ENCODE data around the gene POC1B. TPM values are rescaled to one million over a fixed set of nuclear protein-coding genes. Genes with fewer than 3 reads are reported as not detected.
A peak's percentile ranks its signal among the peaks of the same experiment; 100 is the strongest.

The POC1B gene
- total RNA-seq, 1 donor from 2014 or later = 15.8 TPM

DNA sequence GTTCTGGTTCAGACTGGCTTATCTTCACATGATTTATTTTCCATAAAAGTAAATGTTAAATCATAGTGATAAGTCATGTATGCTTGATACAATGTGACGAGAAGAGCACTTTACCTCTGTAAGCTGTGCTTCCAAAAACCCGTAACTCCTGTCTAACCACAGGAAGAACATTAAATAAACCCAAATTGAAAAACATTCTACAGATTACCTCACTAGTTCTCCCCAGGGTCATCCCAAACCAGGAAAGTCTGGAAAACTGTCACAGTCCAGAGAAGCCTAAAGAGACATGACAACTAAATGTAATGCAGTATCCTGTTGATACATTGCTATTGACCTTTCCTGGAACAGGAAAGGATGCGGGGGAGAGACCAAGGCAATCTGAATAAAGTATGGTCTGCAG is 141.0 kb downstream of the POC1B start:
- ATAC-seq (no peak), DNase-seq (no peak)
- peak overlapping the region; percentile 55 for H3K27ac ChIP-seq
- no peaks in the 10 kb centered on the region for H3K36me3 ChIP-seq
- H3K27me3 ChIP-seq = no peaks in the 10 kb centered on the region
- intact Hi-C loops (cut with DNase I) = no loop called here
- TF ChIP-seq, protein P1, sequence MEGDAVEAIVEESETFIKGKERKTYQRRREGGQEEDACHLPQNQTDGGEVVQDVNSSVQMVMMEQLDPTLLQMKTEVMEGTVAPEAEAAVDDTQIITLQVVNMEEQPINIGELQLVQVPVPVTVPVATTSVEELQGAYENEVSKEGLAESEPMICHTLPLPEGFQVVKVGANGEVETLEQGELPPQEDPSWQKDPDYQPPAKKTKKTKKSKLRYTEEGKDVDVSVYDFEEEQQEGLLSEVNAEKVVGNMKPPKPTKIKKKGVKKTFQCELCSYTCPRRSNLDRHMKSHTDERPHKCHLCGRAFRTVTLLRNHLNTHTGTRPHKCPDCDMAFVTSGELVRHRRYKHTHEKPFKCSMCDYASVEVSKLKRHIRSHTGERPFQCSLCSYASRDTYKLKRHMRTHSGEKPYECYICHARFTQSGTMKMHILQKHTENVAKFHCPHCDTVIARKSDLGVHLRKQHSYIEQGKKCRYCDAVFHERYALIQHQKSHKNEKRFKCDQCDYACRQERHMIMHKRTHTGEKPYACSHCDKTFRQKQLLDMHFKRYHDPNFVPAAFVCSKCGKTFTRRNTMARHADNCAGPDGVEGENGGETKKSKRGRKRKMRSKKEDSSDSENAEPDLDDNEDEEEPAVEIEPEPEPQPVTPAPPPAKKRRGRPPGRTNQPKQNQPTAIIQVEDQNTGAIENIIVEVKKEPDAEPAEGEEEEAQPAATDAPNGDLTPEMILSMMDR (IDR thresholded peaks at IDR 0.05) = no peak
- H3K4me3 ChIP-seq = no peak overlapping the region
- H3K4me1 ChIP-seq = peaks cover 40% of the 10 kb centered on the region
- no peaks in the 10 kb centered on the region for H3K9me3 ChIP-seq

DNA sequence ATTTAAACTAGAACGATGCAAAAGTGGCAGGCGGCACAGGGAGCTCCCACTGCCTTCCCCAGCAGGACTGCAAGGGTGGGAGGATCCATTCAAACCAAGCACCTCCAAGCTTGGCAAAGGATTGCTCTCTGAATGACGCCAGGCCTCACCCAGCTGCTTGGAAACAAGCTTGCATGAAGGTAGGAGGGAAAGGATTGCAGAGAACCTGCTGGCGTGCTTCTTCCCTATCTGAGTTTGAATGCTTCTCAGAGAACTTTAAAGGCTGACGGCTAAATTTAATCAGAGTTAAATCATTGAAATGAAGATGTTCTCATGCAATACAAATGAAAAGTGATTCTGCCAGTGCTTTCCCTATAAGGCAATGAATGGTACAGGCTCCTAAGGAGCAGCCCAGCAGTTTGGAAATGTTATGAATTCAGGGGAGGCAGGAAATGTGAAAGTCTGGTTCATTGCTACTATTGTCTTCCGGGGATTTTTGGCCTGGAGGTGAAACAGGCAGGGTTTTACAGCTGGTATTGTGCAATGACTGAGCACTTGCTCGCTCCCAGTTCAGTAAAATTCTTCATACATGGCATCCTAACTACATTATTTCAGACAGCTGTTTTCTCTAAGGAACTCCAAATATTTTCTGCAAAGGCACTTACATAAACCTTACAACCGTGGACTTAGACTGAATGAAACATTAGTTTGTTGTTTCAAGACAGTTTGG is 141.6 kb downstream of the POC1B start:
- intact Hi-C loops (cut with DNase I) = no loop called here
- no peaks in the 10 kb centered on the region for H3K36me3 ChIP-seq
- H3K9me3 ChIP-seq = no peaks in the 10 kb centered on the region
- no peak overlapping the region for H3K4me3 ChIP-seq
- DNase-seq = no peak
- TF ChIP-seq, protein P1 (IDR thresholded peaks at IDR 0.05) = no peak
- H3K4me1 ChIP-seq = peaks cover 34% of the 10 kb centered on the region
- H3K27me3 ChIP-seq = no peaks in the 10 kb centered on the region
- ATAC-seq = peak; percentile 79
- peak overlapping the region; percentile 55 for H3K27ac ChIP-seq

DNA sequence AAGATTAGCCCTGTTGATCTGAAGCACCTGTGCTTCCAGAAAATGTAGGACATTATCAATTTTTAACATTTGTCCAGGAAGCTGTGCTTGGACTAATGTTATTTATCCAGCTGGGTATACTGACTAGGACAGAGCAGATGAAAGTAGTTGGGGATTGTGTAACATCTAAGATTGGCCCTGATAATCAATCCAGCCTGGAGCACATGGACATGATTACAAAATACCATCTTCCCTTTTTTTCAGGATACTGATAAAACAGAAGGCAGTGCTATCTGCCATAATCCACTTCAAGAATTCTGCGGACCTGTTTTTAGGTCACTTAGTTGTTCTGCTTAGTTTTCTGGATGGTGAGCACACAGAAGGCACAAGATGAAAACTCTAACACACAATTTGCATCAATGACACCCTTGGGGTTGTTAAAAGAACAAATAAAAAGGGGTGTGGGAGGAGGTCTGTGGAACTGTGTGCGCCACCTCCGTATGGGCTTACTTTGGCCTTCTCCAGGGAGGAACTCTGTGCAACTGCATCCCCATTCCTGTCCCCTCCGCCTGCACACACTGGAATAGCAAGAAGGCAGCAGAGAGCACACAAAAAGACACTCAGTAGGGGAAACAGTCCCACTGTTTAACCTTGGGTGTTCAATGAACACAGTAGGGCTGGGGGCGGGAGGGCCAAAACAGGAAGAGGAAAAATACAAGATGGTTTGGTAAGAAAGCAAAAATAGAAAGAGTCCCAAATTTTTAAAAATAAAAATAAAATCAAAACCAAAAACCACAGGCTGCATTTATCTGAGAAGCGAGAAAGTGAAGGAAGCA is 142.4 kb downstream of the POC1B start:
- H3K9me3 ChIP-seq = no peaks in the 10 kb centered on the region
- H3K4me3 ChIP-seq = no peak overlapping the region
- ATAC-seq (peak; percentile 38), DNase-seq (no peak)
- H3K27ac ChIP-seq = peak overlapping the region; percentile 55
- peaks cover 30% of the 10 kb centered on the region for H3K4me1 ChIP-seq
- H3K36me3 ChIP-seq = no peaks in the 10 kb centered on the region
- no peaks in the 10 kb centered on the region for H3K27me3 ChIP-seq
- TF ChIP-seq, protein P1 (IDR thresholded peaks at IDR 0.05) = no peak
- intact Hi-C loops (cut with DNase I) = no loop called here

DNA sequence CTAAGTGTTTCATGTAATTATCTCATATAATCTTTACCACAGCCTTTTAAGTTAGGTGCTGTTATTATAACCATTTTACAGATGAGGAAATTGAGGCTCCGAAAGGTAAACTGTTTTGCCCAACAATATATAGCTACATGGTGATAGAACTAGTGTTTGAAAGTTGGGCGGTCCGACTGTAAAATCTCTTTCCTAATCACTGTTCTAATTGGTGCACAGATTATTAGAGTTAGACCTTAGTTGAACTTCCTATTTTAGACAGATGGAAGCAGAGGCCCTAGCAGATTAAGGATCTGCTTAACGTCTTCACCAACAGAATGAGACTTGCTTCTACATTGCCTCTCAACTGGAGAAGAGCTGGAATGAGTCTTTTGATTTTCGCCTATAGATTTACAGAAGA is 143.5 kb downstream of the POC1B start:
- H3K27ac ChIP-seq = no peak overlapping the region
- no peak for DNase-seq
- peaks cover 30% of the 10 kb centered on the region for H3K4me1 ChIP-seq
- no peaks in the 10 kb centered on the region for H3K9me3 ChIP-seq
- H3K4me3 ChIP-seq = no peak overlapping the region
- peak; percentile 39 for ATAC-seq
- intact Hi-C loops (cut with DNase I) = no loop called here
- H3K27me3 ChIP-seq = no peaks in the 10 kb centered on the region
- H3K36me3 ChIP-seq = no peaks in the 10 kb centered on the region
- TF ChIP-seq, protein P1 (IDR thresholded peaks at IDR 0.05) = no peak

DNA sequence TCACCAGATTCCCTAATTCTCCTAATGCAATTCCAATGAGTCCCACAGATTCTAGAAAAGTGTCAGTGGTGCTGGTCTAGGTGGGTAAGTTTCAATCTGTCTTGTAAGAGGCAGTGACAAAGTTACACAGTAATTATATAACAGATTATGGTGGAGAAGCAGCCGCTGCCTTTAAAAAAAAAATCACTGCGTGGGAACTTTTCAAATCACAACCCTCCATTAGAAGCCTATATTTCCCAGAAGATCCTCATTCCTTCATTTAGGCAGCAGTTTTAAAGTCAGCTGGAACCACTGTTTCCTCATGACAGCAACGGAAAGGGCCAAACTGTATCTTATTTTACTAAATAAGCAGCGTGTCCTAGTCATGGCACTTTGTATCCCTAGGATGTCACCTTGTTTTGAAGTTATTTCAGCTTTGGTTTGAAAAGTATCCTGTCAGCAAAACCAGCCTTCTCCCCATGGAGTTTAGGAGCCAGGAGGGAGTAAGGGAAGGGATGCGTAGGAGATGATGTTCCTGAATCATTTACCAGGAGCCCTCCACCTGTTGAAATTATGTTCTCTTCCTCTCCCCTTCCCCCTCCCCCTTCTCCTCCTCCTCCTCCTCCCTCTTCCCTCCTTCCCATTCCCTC is 145.9 kb downstream of the POC1B start:
- Histone ChIP-seq H3K4me1 (peaks cover 31% of the 10 kb centered on the region), H3K36me3 (no peaks in the 10 kb centered on the region)
- TF ChIP-seq, protein P1 (IDR thresholded peaks at IDR 0.05) = no peak

More for the DNA sequence above, 145.9 kb downstream of the POC1B start:
- Histone ChIP-seq H3K4me3 (no peak overlapping the region), H3K27me3 (no peaks in the 10 kb centered on the region), H3K9me3 (no peaks in the 10 kb centered on the region), H3K27ac (no peak overlapping the region)
- ATAC-seq (no peak), DNase-seq (no peak)
- intact Hi-C loops (cut with DNase I) = no loop called here

All from upper lobe of right lung (tissue), 1 donor.